NCI-H345 (cell line): ENCODE data around the gene BTF3L4.
A peak's percentile ranks its signal among the peaks of the same experiment; 100 is the strongest.
"Not testable (repeated sequence)": the region's sequence is repeated elsewhere in the genome, so short reads cannot be mapped to it uniquely, and the experiment has no call there.

Experiments used
- DNase-seq: peaks from one replicate; lab custom pipeline; 2025; lab: John Stamatoyannopoulos, UW

Gene BTF3L4

DNA sequence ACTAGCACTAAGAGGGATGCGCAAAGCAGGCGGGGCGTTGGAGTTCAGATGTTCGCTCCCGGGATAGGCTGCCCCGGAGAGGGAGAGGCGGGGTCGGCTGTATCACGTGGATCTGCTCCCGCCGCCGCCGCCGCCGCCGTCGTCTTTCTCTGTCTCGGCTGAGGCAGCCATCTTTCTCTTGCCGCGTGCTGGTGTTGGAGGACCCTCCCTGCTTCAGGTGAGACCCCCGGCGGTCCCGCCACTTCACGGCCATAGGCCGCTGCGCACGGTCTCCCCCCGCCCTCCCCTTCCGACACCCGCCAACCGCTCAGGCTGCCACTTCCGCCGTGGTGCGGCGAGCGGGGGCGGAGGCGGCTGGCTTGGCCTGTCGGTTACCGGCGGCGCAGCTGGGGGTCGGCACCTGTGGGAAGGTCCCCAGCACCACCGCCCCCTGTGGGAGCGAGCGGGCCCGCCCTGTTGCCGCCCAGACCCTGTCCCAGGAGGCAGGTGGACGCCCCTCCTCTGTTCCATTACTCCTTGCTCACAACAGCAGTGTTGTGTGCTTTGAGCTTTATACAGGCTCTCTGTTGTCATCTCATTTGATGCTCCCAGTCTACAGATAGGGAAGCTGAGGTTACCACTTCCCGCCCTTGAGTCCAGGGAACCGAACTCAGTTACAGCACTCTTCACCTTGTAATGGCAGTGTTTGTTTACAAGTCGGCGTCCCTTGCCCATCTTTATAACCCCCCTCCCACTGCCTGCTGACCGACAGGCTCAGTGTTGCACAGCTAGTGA lies at the start of gene BTF3L4:
Gene BTF3L4 (plus strand): TSS at position 133 of the 774 bp plus-strand sequence. CDS start 3,553 bp downstream, outside the sequence.
- DNase-seq: peak; percentile 97

DNA sequence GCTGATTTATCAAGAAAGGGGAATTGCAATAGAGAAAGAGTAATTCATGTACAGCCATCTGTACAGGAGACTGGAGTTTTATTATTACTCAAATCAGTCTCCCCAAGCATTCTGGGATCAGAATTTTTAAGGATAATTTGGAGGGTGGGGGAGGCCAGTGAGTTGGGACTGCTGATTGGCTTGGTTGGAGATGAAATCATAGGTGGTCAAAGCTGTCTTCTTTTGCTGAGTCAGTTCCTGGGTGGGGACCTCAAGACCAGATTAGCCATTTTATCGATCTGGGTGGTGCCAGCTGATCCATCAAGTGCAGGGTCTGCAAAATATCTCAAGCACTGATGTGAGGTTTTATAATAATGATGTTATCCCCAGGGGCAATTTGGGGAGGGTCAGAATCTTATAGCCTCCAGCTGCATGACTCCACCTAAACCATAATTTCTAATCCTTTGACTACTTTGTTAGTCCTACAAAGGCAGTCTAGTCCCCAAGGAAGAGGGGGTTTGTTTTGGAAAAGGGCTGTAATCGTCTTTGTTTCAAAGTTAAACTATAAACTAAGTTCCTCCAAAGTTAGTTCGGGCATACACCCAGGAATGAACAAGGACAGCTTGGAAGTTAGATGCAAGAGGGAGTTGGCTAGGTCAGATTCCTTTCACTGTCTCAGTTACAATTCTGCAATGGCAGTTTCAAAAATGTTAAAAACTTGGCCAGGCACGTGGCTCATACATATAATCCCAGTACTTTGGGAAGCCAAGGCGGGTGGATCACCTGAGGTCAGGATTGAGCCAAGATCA lies 48.7 kb upstream of the BTF3L4 start:
- DNase-seq: no peak

DNA sequence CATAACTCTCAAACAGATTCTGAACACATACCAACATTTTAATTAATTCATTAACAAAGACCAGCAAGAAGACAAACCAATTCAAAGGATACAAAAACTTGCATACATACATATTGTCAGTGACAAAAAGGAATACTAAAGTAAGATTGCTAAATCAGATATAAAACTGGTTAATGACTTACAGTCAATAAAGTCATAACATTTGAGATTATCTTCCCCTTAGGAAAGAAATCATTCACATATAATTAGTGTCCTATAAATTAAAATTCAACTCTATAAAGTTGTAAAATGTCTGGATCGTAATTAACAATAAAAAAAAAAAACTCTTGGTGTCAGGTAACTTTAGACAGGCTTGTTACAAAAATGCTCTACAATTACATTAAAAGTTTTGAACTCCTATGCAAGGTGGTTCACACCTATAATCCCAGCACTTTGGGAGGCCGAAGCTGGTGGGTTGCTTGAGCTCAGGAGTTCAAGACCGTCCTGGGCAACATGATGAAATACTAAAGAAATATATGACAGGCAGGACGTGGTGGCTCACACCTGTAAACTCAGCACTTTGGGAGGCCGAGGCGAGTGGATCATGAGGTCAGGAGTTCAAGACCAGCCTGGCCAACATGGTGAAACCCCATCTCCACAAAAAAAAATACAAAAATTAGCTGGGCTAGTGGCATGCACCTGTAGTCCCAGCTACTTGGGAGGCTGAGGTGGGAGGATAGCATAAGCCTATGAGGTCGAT lies 47.9 kb upstream of the BTF3L4 start:
- no peak for DNase-seq

DNA sequence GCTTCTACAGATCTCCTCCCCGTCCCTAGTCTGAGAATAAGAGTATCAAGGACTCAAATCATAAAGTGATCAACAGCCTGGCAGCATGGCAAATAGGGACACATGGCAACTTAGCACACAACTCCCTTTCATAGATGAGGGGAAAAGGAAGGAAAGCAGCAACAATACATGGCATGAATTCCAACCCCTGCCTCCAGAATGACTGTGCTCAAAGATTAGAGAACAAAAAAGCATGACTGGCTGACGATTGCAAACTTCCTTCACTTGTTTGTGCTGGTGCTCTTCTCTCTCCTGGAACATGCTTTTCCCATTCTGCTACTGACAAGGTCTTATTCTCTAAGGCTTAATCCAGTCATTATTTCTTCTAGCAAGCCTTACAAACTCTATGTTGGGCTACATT lies 34.0 kb upstream of the BTF3L4 start:
- no peak for DNase-seq

DNA sequence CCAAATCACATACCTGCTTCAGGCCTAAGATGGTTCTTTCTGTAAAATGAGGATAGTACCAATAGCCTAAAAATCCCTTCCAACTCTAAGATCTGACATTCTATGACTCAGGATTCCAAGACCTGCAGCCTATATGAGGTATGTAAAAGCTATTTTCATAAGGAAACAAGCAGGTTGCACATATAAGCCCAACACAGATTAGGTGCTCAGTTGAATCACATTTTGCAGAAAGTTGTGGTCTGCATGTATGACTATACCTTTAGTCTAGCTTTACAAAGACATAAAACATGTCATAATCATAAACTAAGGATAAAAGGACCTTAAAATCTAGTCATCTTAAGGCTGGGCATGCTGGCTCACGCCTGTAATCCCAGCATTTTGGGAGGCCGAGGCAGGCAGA lies 29.8 kb upstream of the BTF3L4 start:
- DNase-seq: no peak

DNA sequence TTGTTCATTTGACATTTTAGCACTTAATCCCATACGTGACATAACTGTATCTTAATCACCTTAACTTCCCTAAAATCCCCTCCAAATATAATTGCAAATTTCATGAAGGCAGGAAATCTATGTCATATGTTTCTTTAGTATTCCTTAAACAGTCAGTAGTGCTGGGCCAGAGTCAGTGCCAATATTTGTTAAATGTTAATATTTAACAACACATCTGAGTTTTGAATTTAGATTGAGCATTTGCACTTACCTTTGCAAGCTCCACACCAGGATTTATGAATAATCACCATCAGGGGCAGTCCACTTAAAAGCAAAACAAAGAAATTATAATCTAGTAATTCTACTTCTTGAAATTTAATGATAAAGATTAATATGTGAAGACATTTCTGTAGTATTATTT lies 27.8 kb upstream of the BTF3L4 start:
- DNase-seq: no peak

DNA sequence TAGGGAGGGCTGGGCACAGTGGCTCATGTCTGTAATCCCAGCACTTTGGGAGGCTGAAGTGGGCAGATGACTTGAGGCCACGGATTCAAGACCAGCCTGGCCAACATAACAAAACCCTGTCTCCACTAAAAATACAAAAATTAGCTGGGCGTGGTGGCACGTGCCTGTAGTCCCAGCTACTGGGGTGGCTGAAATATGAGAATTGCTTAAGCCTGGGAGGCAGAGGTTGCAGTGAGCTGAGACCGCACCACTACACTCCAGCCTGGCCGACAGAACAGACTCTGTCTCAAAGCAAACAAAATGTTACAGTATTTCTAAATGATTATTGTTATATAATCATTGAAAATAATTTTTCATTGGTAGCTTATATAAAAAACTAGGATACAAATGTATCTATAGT lies 27.3 kb upstream of the BTF3L4 start:
- not testable (repeated sequence) for DNase-seq

DNA sequence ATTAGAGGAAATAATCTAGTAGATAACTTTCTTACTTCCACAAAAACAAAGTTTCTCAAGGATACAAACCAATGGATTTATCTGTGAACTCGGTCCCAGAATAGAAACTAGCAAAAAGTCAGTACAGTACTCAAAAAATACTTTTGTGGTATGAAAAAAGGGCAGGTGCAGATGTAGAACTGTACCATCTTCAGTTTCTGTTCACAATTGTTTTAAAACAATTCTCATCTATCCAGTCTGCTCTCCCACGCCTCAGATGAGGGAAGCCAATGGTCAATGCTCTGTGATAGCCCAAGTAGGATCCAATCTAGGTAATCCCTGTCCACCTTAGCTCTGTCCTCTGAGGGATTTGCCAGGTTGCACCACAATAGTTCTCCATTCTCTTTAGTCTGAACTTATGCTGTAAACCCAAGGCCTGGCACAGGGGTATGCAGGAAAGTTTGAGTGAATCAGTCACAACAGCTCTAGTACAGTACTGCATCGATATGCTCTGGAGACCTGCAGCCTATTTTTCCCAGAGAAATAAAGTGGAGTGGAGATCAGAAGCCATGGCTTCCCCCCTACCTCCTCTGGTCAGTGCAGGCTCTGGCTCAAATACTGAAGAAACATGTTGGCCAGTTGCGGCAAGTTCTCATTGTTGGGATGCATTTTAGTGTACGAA lies 23.8 kb upstream of the BTF3L4 start:
- no peak for DNase-seq

DNA sequence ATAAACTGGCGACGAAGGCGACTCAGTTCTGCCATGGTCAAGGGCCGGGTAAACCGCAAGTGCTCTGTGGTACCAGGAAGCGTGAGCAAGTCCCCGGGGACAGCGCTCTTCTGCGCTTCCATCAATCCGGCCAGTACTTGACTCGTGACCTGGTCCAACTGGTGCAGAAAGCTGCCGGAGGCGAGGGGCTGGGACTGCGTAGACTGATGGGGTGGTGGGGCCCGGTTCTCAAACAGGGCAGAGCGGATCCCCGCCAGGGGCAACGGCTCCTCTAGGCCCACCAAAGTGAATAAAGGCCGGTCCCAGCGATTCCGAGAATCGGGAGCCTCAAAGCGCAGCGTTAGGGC lies 23.3 kb upstream of the BTF3L4 start:
- no peak for DNase-seq

DNA sequence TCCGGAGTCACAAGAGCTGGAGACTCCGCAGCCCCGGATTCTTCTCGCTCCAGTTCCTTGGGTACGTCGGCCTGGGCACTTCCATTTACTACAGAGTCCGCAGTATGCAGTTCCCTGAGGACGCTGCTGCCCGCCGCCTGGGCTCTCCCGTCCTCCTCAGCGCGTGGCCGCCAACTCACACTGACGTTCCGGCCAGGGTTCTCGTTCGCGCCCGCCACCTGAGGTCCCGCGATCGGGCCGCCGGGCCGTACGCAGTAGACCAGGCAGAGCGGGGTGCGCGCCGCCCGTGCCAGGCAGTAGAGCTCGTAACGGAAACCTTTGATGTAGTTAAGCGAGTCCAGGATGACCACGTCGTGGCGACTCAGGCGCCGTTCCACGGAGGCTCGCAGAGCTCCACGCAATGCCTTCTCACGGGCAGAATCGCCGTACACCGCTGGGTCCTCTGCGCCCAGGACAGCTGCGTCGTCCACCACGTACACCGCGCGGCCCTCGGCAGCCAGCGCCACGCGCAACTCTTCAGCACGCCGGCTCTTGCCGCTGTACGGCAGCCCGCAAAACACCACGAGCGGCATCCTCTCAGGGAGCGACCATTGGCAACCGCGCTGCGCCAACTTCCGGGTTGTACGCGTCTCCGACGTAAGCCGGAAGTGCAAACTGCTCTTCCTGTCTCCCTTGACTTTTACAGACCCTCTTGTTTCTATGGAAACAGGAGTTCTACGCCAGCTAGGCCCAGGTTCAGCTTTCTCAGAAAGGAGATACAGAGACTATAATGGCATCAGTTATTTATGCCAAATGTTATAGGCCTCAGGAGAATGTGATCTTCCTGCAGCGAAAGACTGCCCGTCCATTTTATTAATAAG lies 22.7 kb upstream of the BTF3L4 start, which contains the start of gene KTI12:
Gene KTI12 (minus strand): TSS at position 621 of the 860 bp plus-strand sequence. CDS start 49 bp downstream, at position 572.
- peak; percentile 90 for DNase-seq

DNA sequence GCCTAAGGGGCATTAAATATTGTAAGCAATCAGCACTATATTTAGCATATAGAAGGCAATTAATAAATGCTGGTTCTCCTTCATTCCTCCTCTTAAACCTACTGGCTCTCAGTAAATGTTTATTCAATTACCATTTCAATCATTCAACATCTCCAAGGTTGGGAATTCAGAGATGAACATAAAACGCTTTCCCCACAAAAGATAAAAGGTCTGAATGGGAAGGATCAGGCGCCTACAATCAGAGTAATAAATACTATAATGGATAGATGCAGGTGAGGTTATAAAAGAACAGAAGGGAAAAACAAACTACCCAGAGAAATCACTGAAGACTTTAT lies 22.1 kb upstream of the BTF3L4 start:
- DNase-seq: no peak

DNA sequence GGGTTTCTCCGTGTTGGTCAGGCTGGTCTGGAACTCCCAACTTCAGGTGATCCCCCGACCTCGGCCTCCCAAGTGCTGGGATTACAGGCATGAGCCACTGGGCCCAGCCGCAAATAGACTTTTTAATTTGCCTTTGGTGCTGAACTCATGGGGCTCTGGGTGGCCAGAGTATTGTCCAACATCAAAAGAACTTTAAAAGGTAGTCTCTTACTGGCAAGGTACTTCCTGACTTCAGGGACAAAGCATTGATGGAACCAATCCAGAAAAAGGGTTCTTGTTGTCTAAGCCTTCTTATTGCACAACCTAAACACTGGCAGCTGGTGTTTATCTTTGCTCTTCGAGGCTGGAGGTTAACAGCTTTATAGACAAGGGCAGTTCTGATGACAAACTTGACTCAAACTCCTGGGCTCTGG lies 18.7 kb upstream of the BTF3L4 start:
- DNase-seq: no peak

DNA sequence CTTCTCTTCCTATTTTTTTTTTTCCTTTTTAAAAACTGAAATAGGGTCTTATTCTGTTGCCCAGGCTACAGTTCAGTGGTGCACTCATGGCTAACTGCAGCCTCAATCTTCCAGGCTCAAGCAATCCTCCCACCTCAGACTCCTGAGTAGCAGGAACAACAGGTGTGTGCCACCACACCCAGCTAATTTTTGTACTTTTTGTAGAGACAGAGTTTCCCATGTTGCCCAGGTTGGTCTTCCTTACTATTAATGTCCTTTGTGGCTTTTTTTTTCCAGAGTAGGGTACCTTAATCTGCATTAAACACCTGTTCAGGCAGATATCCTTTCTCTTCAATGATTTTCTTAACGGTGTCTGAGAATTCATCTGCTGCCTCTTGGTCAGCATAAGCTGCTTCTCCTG lies 18.2 kb upstream of the BTF3L4 start:
- no peak for DNase-seq

DNA sequence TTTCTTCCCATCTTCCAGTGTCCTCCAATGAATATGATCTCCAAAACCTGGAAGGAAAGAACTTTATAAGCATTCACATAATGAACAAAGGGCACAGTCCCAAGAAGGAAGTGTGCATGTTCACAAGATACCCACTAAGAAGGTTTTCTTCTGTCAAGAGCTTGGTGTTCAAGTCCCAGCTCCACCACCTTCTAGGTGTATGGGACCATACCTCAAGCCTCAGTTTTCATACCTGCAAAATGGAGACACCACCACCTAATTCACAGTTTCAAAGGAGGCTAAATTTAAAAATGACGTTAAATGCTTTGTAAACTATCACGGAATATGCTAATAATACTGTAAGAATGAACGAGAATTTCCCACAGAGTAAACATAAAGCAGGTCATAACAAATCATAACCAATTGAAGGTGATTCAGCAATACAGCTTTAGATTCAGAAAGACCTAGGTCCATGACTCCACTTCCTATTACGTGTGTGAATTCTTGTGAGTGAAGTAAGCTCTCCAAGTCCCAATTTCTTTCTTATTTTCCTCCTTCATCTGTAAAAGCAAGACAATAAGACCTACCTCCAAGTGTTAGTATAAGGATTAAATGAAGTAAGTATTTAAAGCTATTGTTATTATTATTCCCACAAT lies 14.4 kb upstream of the BTF3L4 start:
- DNase-seq: no peak

DNA sequence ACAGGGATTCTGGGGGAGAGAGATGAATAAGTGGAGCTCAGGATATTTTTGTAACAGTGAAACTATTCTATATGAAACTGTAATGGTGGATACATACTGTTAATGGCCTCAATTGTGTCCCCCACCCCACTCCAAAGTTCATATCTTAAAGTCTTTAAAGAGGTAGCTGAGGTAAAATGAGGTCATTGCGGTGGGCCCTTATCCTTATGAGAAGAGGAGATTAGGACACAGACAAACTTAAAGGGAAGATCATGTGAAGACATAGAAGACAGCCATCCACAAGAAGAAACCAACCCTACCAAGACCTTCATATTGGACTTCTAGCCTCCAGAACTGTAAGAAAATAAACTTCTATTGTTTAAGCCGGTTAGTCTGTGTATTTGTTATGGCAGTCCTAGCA lies 10.9 kb upstream of the BTF3L4 start:
- no peak for DNase-seq

DNA sequence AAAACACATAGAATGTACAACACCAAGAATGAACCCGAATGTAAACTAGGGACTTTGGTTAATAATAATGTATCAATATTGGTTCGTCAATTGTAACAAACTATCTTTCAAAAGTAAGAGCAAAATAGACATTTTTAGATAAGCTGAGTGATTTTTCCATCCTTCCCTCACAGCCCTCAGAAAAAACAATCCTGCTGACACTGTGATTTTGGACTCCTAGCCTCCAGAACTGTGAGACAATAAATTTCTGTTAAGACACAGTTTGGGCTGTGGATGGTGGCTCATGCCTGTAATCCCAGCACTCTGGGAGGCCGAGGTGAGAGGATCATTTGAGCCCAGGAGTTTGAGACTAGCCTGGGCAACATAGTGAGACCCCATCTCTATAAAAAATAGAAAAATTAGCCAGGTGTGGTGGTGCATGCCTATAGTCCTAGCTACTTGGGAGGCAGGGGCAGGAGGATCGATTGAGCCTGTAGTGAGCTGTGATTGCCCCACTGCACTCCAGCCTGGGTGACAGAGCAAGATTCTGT lies 10.4 kb upstream of the BTF3L4 start:
- DNase-seq: not testable (repeated sequence)

DNA sequence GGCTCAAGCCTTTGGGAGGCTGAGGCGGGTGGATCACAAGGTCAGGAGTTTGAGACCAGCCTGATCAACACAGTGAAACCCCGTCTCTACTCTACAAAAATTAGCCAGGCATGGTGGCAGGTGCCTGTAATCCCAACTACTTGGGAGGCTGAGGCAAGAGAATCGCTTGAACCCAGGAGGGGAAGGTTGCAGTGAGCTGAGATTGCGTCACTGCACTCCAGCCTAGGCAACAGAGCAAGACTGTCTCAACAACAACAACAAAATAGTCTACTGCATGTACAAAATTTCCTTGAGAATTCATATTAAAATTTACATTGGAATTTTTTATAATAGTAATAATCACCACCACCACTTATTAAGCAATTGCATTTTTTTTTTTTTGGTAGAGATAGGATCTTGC lies 6.8 kb upstream of the BTF3L4 start:
- not testable (repeated sequence) for DNase-seq

DNA sequence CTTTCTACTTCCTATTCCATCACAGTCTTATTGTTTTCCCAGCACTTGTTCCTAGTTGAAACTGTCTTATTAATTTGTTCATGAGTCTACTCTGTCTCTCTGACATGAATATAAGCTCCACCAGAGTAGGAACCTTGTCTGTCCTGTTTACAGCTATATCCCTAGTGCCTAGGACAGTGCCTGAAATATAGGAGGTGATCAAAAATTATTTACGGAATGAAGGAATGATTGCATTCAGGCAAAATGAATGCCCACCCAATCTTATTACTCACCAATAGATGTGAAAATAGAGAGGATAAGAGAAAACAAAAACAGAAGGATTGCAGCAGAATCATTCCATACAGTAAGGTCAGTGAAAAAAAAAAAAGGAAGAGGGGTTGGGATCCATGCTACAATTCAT lies 2.2 kb upstream of the BTF3L4 start:
- no peak for DNase-seq

DNA sequence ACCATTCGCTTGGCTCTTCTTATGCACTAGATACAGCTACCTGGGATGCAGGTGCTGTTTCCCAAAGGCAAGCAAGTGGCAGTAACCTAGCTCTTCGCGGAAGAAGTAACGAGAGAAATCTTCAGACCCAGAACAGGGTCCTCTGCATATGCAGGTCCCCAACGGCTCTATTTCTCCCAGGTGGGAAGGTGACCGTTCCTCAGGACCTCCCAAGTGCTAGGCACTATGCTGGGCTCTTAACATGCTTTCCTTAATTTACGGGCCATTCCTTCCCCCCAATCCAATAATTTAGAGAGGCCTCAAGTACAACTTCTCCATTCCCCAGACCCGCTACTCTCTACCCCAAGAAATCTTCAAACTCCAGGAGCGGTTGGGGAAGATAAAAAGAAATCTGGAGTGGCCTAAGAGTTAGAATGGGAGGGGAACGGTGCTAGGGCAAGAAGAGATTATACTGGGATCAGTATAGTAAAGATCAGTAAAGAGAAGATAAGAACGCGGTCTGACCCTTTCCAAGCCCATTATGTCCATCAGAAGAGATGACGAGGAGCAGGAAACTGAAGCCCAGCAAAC lies 1.5 kb upstream of the BTF3L4 start:
- no peak for DNase-seq
